ENCODE results near the gene PSMG2.

PSMG2 gene

GRCh38 chr18:12768625-12769024 lies 65.8 kb downstream of the PSMG2 start:
- no peak overlapping the region for H3K27ac ChIP-seq
- TF ChIP-seq ZFX (IDR thresholded peaks at IDR 0.05; ENCODE audit: borderline replicate concordance) (no peak), CTCF (IDR thresholded peaks at IDR 0.05) (no peak)

- TF ChIP-seq CTCF (IDR thresholded peaks at IDR 0.05), result no peak
- no peak for TF ChIP-seq ZFX (IDR thresholded peaks at IDR 0.05; ENCODE audit: borderline replicate concordance)
- no peak overlapping the region for H3K27ac ChIP-seq
These were observed 66.3 kb downstream of the PSMG2 start for GRCh38 chr18:12769136-12769535.

GRCh38 chr18:12769644-12770440 lies 67.0 kb downstream of the PSMG2 start:
- no peak for TF ChIP-seq ZFX (IDR thresholded peaks at IDR 0.05; ENCODE audit: borderline replicate concordance)
- no peak for TF ChIP-seq CTCF (IDR thresholded peaks at IDR 0.05)

GRCh38 chr18:12770469-12771219 lies 67.8 kb downstream of the PSMG2 start:
- H3K27ac ChIP-seq, result no peak overlapping the region
- TF ChIP-seq ZFX (IDR thresholded peaks at IDR 0.05; ENCODE audit: borderline replicate concordance), result no peak
- TF ChIP-seq CTCF (IDR thresholded peaks at IDR 0.05), result no peak

More at GRCh38 chr18:12769644-12770440, 67.0 kb downstream of the PSMG2 start:
- no peak overlapping the region for H3K27ac ChIP-seq

- H3K27ac ChIP-seq, result no peak overlapping the region
These were observed 69.3 kb downstream of the PSMG2 start for GRCh38 chr18:12772111-12772510.

GRCh38 chr18:12773369-12773768 lies 70.5 kb downstream of the PSMG2 start:
- H3K27ac ChIP-seq, result no peak overlapping the region

More at GRCh38 chr18:12772111-12772510, 69.3 kb downstream of the PSMG2 start:
- TF ChIP-seq ZFX (IDR thresholded peaks at IDR 0.05; ENCODE audit: borderline replicate concordance) (no peak), CTCF (IDR thresholded peaks at IDR 0.05) (no peak)

More at GRCh38 chr18:12773369-12773768, 70.5 kb downstream of the PSMG2 start:
- no peak for TF ChIP-seq ZFX (IDR thresholded peaks at IDR 0.05; ENCODE audit: borderline replicate concordance)
- TF ChIP-seq CTCF (IDR thresholded peaks at IDR 0.05), result no peak

Data from 22Rv1 (cell line).